ENCODE results near the gene ZNF264. TPM values are rescaled to one million over a fixed set of nuclear protein-coding genes. Genes with fewer than 3 reads are reported as not detected.

ZNF264 gene
- total RNA-seq, 1 experiment from 2014 or later, result 44.1 TPM

DNA sequence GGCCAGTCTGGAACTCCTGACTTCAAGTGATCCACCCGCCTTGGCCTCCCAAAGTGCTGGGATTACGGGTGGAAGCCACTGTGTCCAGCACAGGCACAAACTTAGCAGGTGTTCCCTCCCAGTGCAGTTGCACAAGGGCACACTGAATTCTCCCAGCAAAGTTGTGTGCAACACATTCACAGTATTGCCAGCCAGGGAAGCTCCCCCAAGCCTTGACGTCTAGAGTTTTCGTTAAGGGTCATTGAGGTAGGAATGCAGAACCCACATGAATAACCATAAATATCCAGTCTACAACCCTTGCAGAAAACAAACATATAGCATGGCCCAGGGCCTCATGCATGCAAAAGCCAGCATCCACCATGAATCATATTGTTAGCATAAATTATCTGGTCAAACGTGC lies 36.2 kb downstream of the ZNF264 start:
- Histone ChIP-seq H3K36me3 (ENCODE audit: low read depth, low read length) (no peaks in the 10 kb centered on the region), H3K27ac (ENCODE audit: low read length) (no peak overlapping the region), H3K27me3 (ENCODE audit: low read length) (no peaks in the 10 kb centered on the region), H3K4me3 (ENCODE audit: low read length) (no peak overlapping the region), H3K9me2 (replicated peaks; ENCODE audit: low read length) (no peaks in the 10 kb centered on the region), H3K79me2 (ENCODE audit: low read length) (no peaks in the 10 kb centered on the region), H3K9ac (ENCODE audit: low read length) (no peak overlapping the region), H3K4me2 (ENCODE audit: low read length) (no peak overlapping the region), H3K4me1 (ENCODE audit: insufficient read depth, low read length) (no peaks in the 10 kb centered on the region; the same call in 1 of the 2 replicates), H3K9me3 (ENCODE audit: low read length) (no peaks in the 10 kb centered on the region), H4K20me1 (ENCODE audit: low read length) (no peaks in the 10 kb centered on the region), H3F3A (ENCODE audit: low read length, unreplicated experiment) (no peaks in the 10 kb centered on the region), H2AFZ (ENCODE audit: low read length) (no peak overlapping the region)
- POLR2A ChIA-PET (ENCODE audit: unreplicated experiment), result no interaction called here
- TF ChIP-seq EZH2 (IDR thresholded peaks at IDR 0.05; ENCODE audit: low read length, unreplicated experiment), result no peak
- TF ChIP-seq EZH2phosphoT487 (IDR thresholded peaks at IDR 0.05; ENCODE audit: borderline replicate concordance, low read length), result no peak
- TF ChIP-seq, protein P1, sequence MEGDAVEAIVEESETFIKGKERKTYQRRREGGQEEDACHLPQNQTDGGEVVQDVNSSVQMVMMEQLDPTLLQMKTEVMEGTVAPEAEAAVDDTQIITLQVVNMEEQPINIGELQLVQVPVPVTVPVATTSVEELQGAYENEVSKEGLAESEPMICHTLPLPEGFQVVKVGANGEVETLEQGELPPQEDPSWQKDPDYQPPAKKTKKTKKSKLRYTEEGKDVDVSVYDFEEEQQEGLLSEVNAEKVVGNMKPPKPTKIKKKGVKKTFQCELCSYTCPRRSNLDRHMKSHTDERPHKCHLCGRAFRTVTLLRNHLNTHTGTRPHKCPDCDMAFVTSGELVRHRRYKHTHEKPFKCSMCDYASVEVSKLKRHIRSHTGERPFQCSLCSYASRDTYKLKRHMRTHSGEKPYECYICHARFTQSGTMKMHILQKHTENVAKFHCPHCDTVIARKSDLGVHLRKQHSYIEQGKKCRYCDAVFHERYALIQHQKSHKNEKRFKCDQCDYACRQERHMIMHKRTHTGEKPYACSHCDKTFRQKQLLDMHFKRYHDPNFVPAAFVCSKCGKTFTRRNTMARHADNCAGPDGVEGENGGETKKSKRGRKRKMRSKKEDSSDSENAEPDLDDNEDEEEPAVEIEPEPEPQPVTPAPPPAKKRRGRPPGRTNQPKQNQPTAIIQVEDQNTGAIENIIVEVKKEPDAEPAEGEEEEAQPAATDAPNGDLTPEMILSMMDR (conservative IDR thresholded peaks at IDR 0.05; ENCODE audit: low read depth, low read length), result no peak
- no TSS peak for BruUV-seq (replicated peaks)
- no peak for ATAC-seq
- no peak for DNase-seq
- CTCF ChIA-PET, result no interaction called here
- intact Hi-C loops (cut with micrococcal nuclease), result no loop called here

DNA sequence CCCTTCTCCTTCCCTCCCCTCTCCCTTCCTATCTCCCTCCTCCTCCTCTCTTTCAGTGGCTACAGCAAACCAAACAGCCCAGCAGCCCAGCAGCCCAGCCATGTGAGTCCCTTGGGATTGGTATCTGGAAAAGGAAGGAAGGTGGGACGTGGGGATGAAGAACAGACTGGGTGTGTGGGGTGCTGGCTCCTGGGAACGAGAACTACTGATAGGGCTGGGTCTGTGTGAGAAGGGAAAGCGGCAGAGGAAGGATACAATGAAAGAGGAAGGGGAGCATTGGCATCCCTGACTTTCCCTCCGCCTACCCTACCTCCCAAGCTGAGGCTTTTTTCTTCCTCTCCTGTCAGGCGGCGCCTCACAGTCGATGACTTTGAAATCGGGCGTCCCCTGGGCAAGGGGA lies 40.4 kb downstream of the ZNF264 start:
- Histone ChIP-seq H3K4me2 (ENCODE audit: low read length) (no peak overlapping the region), H4K20me1 (ENCODE audit: low read length) (no peaks in the 10 kb centered on the region), H2AFZ (ENCODE audit: low read length) (no peak overlapping the region), H3K27ac (ENCODE audit: low read length) (no peak overlapping the region), H3K4me3 (ENCODE audit: low read length) (no peak overlapping the region), H3K79me2 (ENCODE audit: low read length) (no peaks in the 10 kb centered on the region), H3K4me1 (ENCODE audit: insufficient read depth, low read length) (no peaks in the 10 kb centered on the region; the same call in 1 of the 2 replicates), H3F3A (ENCODE audit: low read length, unreplicated experiment) (no peaks in the 10 kb centered on the region), H3K9me2 (replicated peaks; ENCODE audit: low read length) (no peaks in the 10 kb centered on the region), H3K9me3 (ENCODE audit: low read length) (no peaks in the 10 kb centered on the region), H3K9ac (ENCODE audit: low read length) (no peak overlapping the region), H3K36me3 (ENCODE audit: low read depth, low read length) (no peaks in the 10 kb centered on the region), H3K27me3 (ENCODE audit: low read length) (no peaks in the 10 kb centered on the region)
- ATAC-seq (no peak), DNase-seq (no peak)
- no TSS peak for BruUV-seq (replicated peaks)
- intact Hi-C loops (cut with micrococcal nuclease), result no loop called here
- TF ChIP-seq EZH2 (IDR thresholded peaks at IDR 0.05; ENCODE audit: low read length, unreplicated experiment) (no peak), EZH2phosphoT487 (IDR thresholded peaks at IDR 0.05; ENCODE audit: borderline replicate concordance, low read length) (no peak)
- TF ChIP-seq, protein P1 (conservative IDR thresholded peaks at IDR 0.05; ENCODE audit: low read depth, low read length), result no peak
- CTCF ChIA-PET, result no interaction called here
- POLR2A ChIA-PET (ENCODE audit: unreplicated experiment), result no interaction called here

- Histone ChIP-seq H3K27ac (ENCODE audit: low read length) (no peak overlapping the region), H3K36me3 (ENCODE audit: low read depth, low read length) (no peaks in the 10 kb centered on the region), H3K79me2 (ENCODE audit: low read length) (no peaks in the 10 kb centered on the region), H3K4me2 (ENCODE audit: low read length) (no peak overlapping the region), H3K27me3 (ENCODE audit: low read length) (no peaks in the 10 kb centered on the region), H3F3A (ENCODE audit: low read length, unreplicated experiment) (no peaks in the 10 kb centered on the region), H4K20me1 (ENCODE audit: low read length) (no peaks in the 10 kb centered on the region), H3K4me3 (ENCODE audit: low read length) (no peak overlapping the region), H2AFZ (ENCODE audit: low read length) (no peak overlapping the region), H3K9me2 (replicated peaks; ENCODE audit: low read length) (no peaks in the 10 kb centered on the region), H3K9ac (ENCODE audit: low read length) (no peak overlapping the region), H3K4me1 (ENCODE audit: insufficient read depth, low read length) (no peaks in the 10 kb centered on the region; the same call in 1 of the 2 replicates), H3K9me3 (ENCODE audit: low read length) (no peaks in the 10 kb centered on the region)
- POLR2A ChIA-PET (ENCODE audit: unreplicated experiment), result no interaction called here
- CTCF ChIA-PET, result no interaction called here
- BruUV-seq (replicated peaks), result no TSS peak
- intact Hi-C loops (cut with micrococcal nuclease), result no loop called here
- DNase-seq (no peak), ATAC-seq (no peak)
- TF ChIP-seq, protein P1 (conservative IDR thresholded peaks at IDR 0.05; ENCODE audit: low read depth, low read length), result no peak
- no peak for TF ChIP-seq EZH2phosphoT487 (IDR thresholded peaks at IDR 0.05; ENCODE audit: borderline replicate concordance, low read length)
- TF ChIP-seq EZH2 (IDR thresholded peaks at IDR 0.05; ENCODE audit: low read length, unreplicated experiment), result no peak
Observed at GRCh38 chr19:57233207-57233606, 41.9 kb downstream of the ZNF264 start.

Data from PC-3 (cell line).